ENCODE measurements around the gene CSF3R.
"Not testable (repeated sequence)": the region's sequence is repeated elsewhere in the genome, so short reads cannot be mapped to it uniquely, and the experiment has no call there.

DNA sequence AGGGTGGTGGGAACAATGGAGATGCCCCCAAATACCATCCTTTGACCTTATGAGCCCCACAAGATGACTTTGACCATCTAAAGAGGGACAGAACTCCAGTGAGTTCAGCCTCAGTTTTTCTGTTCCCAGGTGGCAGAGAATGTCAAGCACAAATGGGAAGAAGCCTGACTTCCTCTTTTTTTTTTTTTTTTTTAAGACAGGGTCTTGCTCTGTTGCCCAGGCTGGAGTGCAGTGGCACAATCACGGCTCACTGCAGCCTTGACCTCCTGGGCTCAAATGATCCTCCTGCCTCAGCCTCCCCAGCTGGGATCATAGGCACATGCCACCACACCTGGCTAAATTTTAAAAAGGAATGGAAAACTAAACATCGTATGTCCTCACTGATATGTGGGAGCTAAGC, 28.5 kb upstream of the CSF3R start:
- TF ChIP-seq, protein P1, sequence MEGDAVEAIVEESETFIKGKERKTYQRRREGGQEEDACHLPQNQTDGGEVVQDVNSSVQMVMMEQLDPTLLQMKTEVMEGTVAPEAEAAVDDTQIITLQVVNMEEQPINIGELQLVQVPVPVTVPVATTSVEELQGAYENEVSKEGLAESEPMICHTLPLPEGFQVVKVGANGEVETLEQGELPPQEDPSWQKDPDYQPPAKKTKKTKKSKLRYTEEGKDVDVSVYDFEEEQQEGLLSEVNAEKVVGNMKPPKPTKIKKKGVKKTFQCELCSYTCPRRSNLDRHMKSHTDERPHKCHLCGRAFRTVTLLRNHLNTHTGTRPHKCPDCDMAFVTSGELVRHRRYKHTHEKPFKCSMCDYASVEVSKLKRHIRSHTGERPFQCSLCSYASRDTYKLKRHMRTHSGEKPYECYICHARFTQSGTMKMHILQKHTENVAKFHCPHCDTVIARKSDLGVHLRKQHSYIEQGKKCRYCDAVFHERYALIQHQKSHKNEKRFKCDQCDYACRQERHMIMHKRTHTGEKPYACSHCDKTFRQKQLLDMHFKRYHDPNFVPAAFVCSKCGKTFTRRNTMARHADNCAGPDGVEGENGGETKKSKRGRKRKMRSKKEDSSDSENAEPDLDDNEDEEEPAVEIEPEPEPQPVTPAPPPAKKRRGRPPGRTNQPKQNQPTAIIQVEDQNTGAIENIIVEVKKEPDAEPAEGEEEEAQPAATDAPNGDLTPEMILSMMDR (IDR thresholded peaks at IDR 0.05) = not testable (repeated sequence)
- TF ChIP-seq POLR2A (IDR thresholded peaks at IDR 0.05) = not testable (repeated sequence)

Data from adrenal gland (tissue), 5 donors.